Lung (tissue), 12 donors: ENCODE measurements around the gene ABCD3. TPM values are rescaled to one million over a fixed set of nuclear protein-coding genes. Genes with fewer than 3 reads are reported as not detected.

Source experiments
- ATAC-seq: fragments of 200-7000 bp; cut with Tn5 transposase; one replicate; pipeline ENCODE4 v1.9.1; 2020; ENCODE audit warnings: moderate number of reproducible peaks; ENCODE audit not compliant: insufficient read depth, low FRiP score
- DNase-seq, 3 donors: peaks; one replicate each; pipeline ENCODE4 v3.0.0-alpha.2; 2013 to 2017
- H3K27ac ChIP-seq, 2 donors: one replicate each; pipeline ENCODE4 v1.5.1; 2013; ENCODE audit warnings: mild to moderate bottlenecking in 2 of 2, moderate library complexity in 2 of 2, control low read depth in 1 of 2, inconsistent platforms in 1 of 2, low read depth in 1 of 2, low read length in 1 of 2
- H3K27me3 ChIP-seq, 3 donors: one replicate each; pipeline ENCODE4 v1.5.1; 2013; ENCODE audit warnings: low read length in 2 of 3; ENCODE audit not compliant: control insufficient read depth in 3 of 3, insufficient read depth in 3 of 3
- H3K36me3 ChIP-seq, 4 donors: one replicate each; pipeline ENCODE4 v1.5.1; 2013; ENCODE audit warnings: low read length in 4 of 4, mild to moderate bottlenecking in 1 of 4, moderate library complexity in 1 of 4; ENCODE audit not compliant: control insufficient read depth in 4 of 4, insufficient read depth in 4 of 4
- H3K4me1 ChIP-seq, 5 donors: one replicate each; pipeline ENCODE4 v1.5.1; 2013; ENCODE audit warnings: low read length in 5 of 5, mild to moderate bottlenecking in 2 of 5, moderate library complexity in 1 of 5; ENCODE audit not compliant: control insufficient read depth in 5 of 5, insufficient read depth in 5 of 5
- H3K4me3 ChIP-seq: one replicate; pipeline ENCODE4 v1.5.1; 2013; ENCODE audit warnings: mild to moderate bottlenecking, control low read depth, moderate library complexity
- H3K9ac ChIP-seq, 2 donors: one replicate each; pipeline ENCODE4 v1.5.1; 2013; ENCODE audit warnings: low read length in 2 of 2, control low read depth in 1 of 2; ENCODE audit not compliant: insufficient read depth in 1 of 2
- H3K9me3 ChIP-seq, 4 donors: one replicate each; pipeline ENCODE4 v1.5.1; 2013; ENCODE audit warnings: low read length in 3 of 4, mild to moderate bottlenecking in 1 of 4, moderate library complexity in 1 of 4; ENCODE audit not compliant: control insufficient read depth in 4 of 4, insufficient read depth in 3 of 4
- WGBS, 2 donors: extraction: QIAGEN DNeasy Blood & Tissue Kit; methylation state at CpG; one replicate each; pipeline ENCODE4 v1.1.7; 2013; 5-methylcytosine and 5-hydroxymethylcytosine counted together
- polyA plus RNA-seq, 2 donors: library from polyadenylated mRNA; stranded (reverse); fragments of 200-250 nt; gene quantifications; one replicate each; pipeline ENCODE4 v1.2.1, GENCODE V29; 2013
- total RNA-seq, 2 donors: library from RNA; depleted of rRNA in 1 of 2; stranded (reverse); fragments of >200 nt in 1 of 2; gene quantifications; one replicate each; pipeline ENCODE4 v1.2.1, GENCODE V29; 2014 to 2021
- TF ChIP-seq, protein P1 (sequence below): IDR thresholded peaks from 2 replicates; pipeline ENCODE4 v1.5.1; 2012; ENCODE audit warnings: mild to moderate bottlenecking; ENCODE audit errors: control extremely low read depth, extremely low read depth
- donor health status: control.
- donor health status: control.
- donor health status: Bipolar disorder and iron deficiency.
- donor health status: healthy.
- donor health status: DM: yes; HTN: yes; CAD: no.

Gene ABCD3
- total and polyA plus RNA-seq, 4 donors: 28.5 to 80.7 (median 43.8) TPM

DNA sequence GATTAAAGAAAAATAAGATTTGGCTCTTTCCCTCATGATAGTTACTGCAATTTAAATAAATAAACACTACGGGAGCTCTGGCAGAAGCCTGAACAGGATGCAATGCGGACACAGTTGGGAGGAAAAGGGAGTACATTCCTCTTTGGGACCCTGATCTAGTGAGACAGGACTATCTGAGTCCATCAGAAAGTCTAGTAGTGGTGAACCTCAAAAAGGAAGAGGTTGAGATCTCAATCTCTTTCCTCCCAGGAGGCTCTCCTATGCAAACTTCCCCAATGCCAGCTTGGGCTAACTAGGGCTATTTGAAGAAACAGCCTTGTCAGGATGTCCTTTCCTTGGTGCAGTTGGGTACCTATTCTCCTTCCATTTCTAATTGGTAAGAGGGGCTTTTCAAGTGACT is 4.9 kb upstream of the ABCD3 start:
- Histone ChIP-seq H3K36me3 (no peaks in the 10 kb centered on the region), H3K4me3 (no peak overlapping the region), H3K9me3 (no peaks in the 10 kb centered on the region), H3K9ac (no peak overlapping the region), H3K27me3 (no peaks in the 10 kb centered on the region), H3K27ac (no peak overlapping the region), H3K4me1 (peaks cover 0 to 15% (median 7%) of the 10 kb centered on the region in 5 donors)
- DNase-seq: no peak
- 18 to 55% methylated on average over 2 of the region's 2 CpGs for WGBS, 2 donors
- no peak for ATAC-seq
- TF ChIP-seq, protein P1, sequence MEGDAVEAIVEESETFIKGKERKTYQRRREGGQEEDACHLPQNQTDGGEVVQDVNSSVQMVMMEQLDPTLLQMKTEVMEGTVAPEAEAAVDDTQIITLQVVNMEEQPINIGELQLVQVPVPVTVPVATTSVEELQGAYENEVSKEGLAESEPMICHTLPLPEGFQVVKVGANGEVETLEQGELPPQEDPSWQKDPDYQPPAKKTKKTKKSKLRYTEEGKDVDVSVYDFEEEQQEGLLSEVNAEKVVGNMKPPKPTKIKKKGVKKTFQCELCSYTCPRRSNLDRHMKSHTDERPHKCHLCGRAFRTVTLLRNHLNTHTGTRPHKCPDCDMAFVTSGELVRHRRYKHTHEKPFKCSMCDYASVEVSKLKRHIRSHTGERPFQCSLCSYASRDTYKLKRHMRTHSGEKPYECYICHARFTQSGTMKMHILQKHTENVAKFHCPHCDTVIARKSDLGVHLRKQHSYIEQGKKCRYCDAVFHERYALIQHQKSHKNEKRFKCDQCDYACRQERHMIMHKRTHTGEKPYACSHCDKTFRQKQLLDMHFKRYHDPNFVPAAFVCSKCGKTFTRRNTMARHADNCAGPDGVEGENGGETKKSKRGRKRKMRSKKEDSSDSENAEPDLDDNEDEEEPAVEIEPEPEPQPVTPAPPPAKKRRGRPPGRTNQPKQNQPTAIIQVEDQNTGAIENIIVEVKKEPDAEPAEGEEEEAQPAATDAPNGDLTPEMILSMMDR: no peak

DNA sequence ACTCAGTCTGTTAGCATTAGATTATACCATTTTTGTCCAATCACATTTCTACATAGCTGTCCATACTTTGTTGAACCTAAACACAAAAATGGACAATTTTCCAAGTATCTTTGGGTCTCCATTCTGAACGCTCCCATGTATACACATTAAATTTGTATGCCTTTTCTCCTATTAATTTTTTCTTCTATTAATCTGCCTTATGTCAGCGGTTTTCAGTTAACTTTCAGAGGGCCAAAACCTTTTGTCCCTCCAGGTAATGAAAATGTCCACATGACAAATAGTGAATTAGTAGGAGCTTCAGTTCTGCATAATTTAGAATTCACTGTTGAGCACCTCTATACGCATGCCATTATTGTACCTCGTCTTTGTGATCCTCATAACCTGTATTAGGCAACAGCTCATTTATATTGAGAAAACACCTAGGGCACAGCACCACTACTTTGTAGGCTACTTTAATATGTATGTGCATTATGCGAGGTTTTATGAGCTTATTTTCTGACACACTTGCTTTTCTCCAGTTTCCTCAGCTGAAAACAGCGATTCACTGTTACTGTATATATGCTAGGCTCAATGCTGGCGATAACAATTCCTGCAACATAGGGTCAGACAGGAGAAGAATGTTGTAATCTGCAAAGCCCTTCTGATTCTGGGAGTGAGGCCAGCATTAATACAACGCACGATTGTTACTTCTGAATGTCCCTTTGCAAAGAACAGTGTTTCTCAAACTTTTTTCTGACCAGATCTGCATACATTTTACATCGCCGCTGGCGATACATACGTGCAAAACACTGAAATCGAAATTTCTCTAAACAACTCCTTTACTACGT is 1.1 kb upstream of the ABCD3 start:
- WGBS, 2 donors: 36 to 41% methylated on average over 15 of the region's 15 CpGs
- Histone ChIP-seq H3K36me3 (no peaks in the 10 kb centered on the region), H3K27ac (peak overlapping the region; percentile 53 to 79), H3K27me3 (no peaks in the 10 kb centered on the region), H3K4me3 (no peak overlapping the region), H3K4me1 (peaks cover 2 to 26% (median 11%) of the 10 kb centered on the region in 5 donors), H3K9ac (peak overlapping the region; percentile 92 to 97), H3K9me3 (no peaks in the 10 kb centered on the region)
- ATAC-seq: no peak
- TF ChIP-seq, protein P1: no peak
- DNase-seq: peak; percentile 71 to 95 (median 90)

DNA sequence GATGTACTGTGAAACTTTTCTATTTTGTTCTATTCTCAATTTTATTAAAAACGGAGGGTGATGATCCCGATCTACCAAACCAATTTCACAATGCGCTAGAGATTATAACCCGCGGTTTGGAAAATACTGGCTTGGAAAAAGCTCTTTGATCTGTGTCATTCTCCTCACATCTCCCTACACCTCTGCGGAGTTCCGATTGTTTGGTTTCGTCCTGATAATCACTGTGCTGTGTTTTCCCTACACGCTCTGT is 536 bp upstream of the ABCD3 start:
- Histone ChIP-seq H3K4me1 (peaks cover 4 to 26% (median 11%) of the 10 kb centered on the region in 5 donors), H3K36me3 (no peaks in the 10 kb centered on the region), H3K4me3 (peak overlapping the region; percentile 30), H3K27ac (peak overlapping the region; percentile 79 to 98), H3K27me3 (no peaks in the 10 kb centered on the region), H3K9me3 (no peaks in the 10 kb centered on the region), H3K9ac (peak overlapping the region; percentile 92 to 97)
- TF ChIP-seq, protein P1: no peak
- WGBS, 2 donors: 8 to 11% methylated on average over 9 of the region's 9 CpGs
- DNase-seq: no peak
- ATAC-seq: no peak
